Upper lobe of left lung (tissue), 6 donors: ENCODE measurements around the gene HHAT. TPM values are rescaled to one million over a fixed set of nuclear protein-coding genes. Genes with fewer than 3 reads are reported as not detected.

ENCODE experiments used
- ATAC-seq, 2 donors: fragments of 200-7000 bp; cut with Tn5 transposase; one replicate each; pipeline ENCODE4 v1.9.1; 2022; ENCODE audit warnings: mild to moderate bottlenecking in 2 of 2, moderate library complexity in 2 of 2; ENCODE audit not compliant: low FRiP score in 2 of 2
- DNase-seq, 2 donors: peaks; one replicate each; pipeline ENCODE4 v3.0.0-alpha.2; 2019 to 2020
- H3K27ac ChIP-seq, 4 donors: fragments of 200-600 bp; sonication (generic); one replicate each; pipeline ENCODE4 v1.5.1; 2016 to 2019
- H3K27me3 ChIP-seq, 4 donors: fragments of 200-600 bp; sonication (generic); one replicate each; pipeline ENCODE4 v1.5.1; 2017 to 2019
- H3K36me3 ChIP-seq, 4 donors: fragments of 200-600 bp; sonication (generic); one replicate each; pipeline ENCODE4 v1.5.1; 2016 to 2019
- H3K4me1 ChIP-seq, 4 donors: fragments of 200-600 bp; sonication (generic); one replicate each; pipeline ENCODE4 v1.5.1; 2018 to 2019
- H3K4me3 ChIP-seq, 4 donors: fragments of 200-600 bp; sonication (generic); one replicate each; pipeline ENCODE4 v1.5.1; 2017 to 2019; ENCODE audit warnings: mild to moderate bottlenecking in 2 of 4, moderate library complexity in 1 of 4
- H3K9me3 ChIP-seq, 4 donors: fragments of 200-600 bp; sonication (generic); one replicate each; pipeline ENCODE4 v1.5.1; 2018 to 2019
- CTCF ChIP-seq, 6 experiments: fragments of 450-650 bp in 4 of 6; fragments of 200-600 bp in 2 of 6; sonication (generic) in 2 of 6; IDR thresholded peaks; one replicate each; pipeline ENCODE4 v1.5.1; 2016 to 2019; ENCODE audit warnings: antibody characterized with exemption in 6 of 6
- EP300 ChIP-seq, 4 donors: sonication (generic); formaldehyde crosslinking; IDR thresholded peaks; one replicate each; pipeline ENCODE4 v1.5.1; 2017; ENCODE audit warnings: antibody characterized with exemption in 4 of 4, control low read depth in 2 of 4
- POLR2A ChIP-seq, 4 donors: fragments of 450-650 bp; IDR thresholded peaks; one replicate each; pipeline ENCODE4 v1.5.1; 2016 to 2017; ENCODE audit warnings: antibody characterized with exemption in 4 of 4, mild to moderate bottlenecking in 2 of 4
- POLR2AphosphoS5 ChIP-seq, 2 donors: sonication (generic); formaldehyde crosslinking; IDR thresholded peaks; one replicate each; pipeline ENCODE4 v1.5.1; 2017; ENCODE audit warnings: antibody characterized with exemption in 2 of 2
- WGBS, 2 donors: methylation state at CpG; one replicate each; pipeline ENCODE4 v1.1.5; 2017 to 2018; 5-methylcytosine and 5-hydroxymethylcytosine counted together
- total RNA-seq, 6 donors: library from RNA; depleted of rRNA in 4 of 6; stranded (reverse); fragments of >200 nt in 4 of 6; gene quantifications; one replicate each; pipeline versions ENCODE4 v1.1.0 to v1.2.1, GENCODE V29; 2016 to 2021
- donor health status: DM: no; HTN: no; CAD: no; lungs with moderate emphysema.
- donor health status: DM: no; HTN: yes; CAD: no; lungs with severe emphysema.

The HHAT gene
- total RNA-seq, 6 donors from 2014 or later, result 4.6 to 8.1 (median 5.7) TPM

GRCh38 chr1:210499956-210500355, 171.3 kb downstream of the HHAT start:
- no peaks in the 10 kb centered on the region for H3K9me3 ChIP-seq
- no peak for ATAC-seq
- no peak for DNase-seq
- no peak overlapping the region for H3K27ac ChIP-seq
- no peaks in the 10 kb centered on the region for H3K27me3 ChIP-seq
- TF ChIP-seq EP300 (IDR thresholded peaks at IDR 0.05), result no peak
- no peak for TF ChIP-seq POLR2A (IDR thresholded peaks at IDR 0.05)
- TF ChIP-seq POLR2AphosphoS5 (IDR thresholded peaks at IDR 0.05), result no peak
- TF ChIP-seq CTCF (IDR thresholded peaks at IDR 0.05), result no peak
- no peak overlapping the region for H3K4me3 ChIP-seq
- H3K4me1 ChIP-seq, result no peaks in the 10 kb centered on the region
- WGBS, 2 donors, result 76 to 81% methylated on average over 2 of the region's 2 CpGs
- no peaks in the 10 kb centered on the region for H3K36me3 ChIP-seq

DNA sequence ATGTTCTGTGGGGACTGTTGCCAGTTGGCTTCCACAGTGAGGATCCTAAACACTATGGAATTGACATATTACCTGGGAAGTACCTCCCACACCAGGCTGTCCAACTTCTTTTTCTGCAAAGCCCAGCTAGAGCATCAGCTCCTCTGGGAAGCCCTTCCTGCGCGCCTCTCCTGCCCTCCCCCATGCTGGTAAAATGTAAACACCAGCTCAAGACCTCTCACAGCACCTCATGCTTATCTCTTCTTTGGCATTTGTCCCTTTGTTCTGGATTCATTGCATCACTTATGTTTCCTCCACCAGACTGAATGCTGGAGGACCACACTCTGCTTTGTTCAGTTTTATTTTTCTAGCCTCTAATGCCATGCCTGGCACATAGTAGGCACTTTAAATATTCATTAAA, 172.1 kb downstream of the HHAT start:
- Histone ChIP-seq H3K4me3 (no peak overlapping the region), H3K27ac (no peak overlapping the region), H3K36me3 (no peaks in the 10 kb centered on the region), H3K27me3 (no peaks in the 10 kb centered on the region), H3K4me1 (no peaks in the 10 kb centered on the region), H3K9me3 (no peaks in the 10 kb centered on the region)
- no peak for DNase-seq
- WGBS, 2 donors, result 65 to 75% methylated on average over 2 of the region's 2 CpGs
- TF ChIP-seq EP300 (IDR thresholded peaks at IDR 0.05) (no peak), POLR2A (IDR thresholded peaks at IDR 0.05) (no peak), POLR2AphosphoS5 (IDR thresholded peaks at IDR 0.05) (no peak), CTCF (IDR thresholded peaks at IDR 0.05) (no peak)
- ATAC-seq, result no peak

DNA sequence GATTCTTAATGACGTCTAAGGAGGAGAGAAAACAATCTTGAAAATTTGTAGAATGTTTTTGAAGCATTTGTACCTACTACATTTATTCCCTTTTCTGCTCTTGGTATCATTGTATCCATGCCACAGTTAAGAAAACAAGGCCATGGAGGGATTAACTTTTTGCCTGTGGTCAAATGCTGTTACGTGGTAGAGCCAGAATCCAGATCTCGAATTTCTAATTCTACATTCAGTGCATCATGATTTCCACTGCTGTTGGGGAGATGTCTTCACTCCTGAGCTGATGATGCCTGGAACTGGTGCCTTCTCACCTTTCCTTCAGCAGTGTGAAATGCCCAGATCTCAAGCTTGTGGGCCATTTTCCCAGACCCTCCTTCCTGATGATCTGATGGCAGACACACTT, 175.6 kb downstream of the HHAT start:
- H3K4me3 ChIP-seq, result no peak overlapping the region
- H3K9me3 ChIP-seq, result no peaks in the 10 kb centered on the region
- no peak for ATAC-seq
- no peak overlapping the region for H3K27ac ChIP-seq
- H3K4me1 ChIP-seq, result no peaks in the 10 kb centered on the region
- WGBS, 2 donors, result 75 to 87% methylated on average over 3 of the region's 3 CpGs
- no peaks in the 10 kb centered on the region for H3K27me3 ChIP-seq
- no peak for DNase-seq
- H3K36me3 ChIP-seq, result no peaks in the 10 kb centered on the region
- TF ChIP-seq EP300 (IDR thresholded peaks at IDR 0.05) (no peak), POLR2AphosphoS5 (IDR thresholded peaks at IDR 0.05) (no peak), CTCF (IDR thresholded peaks at IDR 0.05) (no peak), POLR2A (IDR thresholded peaks at IDR 0.05) (no peak)

GRCh38 chr1:210505601-210506496, 177.1 kb downstream of the HHAT start:
- 70 to 87% methylated on average over 4 to 7 of the region's 7 CpGs for WGBS, 2 donors
- no peaks in the 10 kb centered on the region for H3K4me1 ChIP-seq
- H3K27me3 ChIP-seq, result no peaks in the 10 kb centered on the region
- no peak overlapping the region for H3K4me3 ChIP-seq
- H3K9me3 ChIP-seq, result no peaks in the 10 kb centered on the region
- DNase-seq (no peak), ATAC-seq (no peak)
- no peak overlapping the region for H3K27ac ChIP-seq
- H3K36me3 ChIP-seq, result no peaks in the 10 kb centered on the region
- TF ChIP-seq CTCF (IDR thresholded peaks at IDR 0.05) (no peak), EP300 (IDR thresholded peaks at IDR 0.05) (no peak), POLR2AphosphoS5 (IDR thresholded peaks at IDR 0.05) (no peak), POLR2A (IDR thresholded peaks at IDR 0.05) (no peak)

DNA sequence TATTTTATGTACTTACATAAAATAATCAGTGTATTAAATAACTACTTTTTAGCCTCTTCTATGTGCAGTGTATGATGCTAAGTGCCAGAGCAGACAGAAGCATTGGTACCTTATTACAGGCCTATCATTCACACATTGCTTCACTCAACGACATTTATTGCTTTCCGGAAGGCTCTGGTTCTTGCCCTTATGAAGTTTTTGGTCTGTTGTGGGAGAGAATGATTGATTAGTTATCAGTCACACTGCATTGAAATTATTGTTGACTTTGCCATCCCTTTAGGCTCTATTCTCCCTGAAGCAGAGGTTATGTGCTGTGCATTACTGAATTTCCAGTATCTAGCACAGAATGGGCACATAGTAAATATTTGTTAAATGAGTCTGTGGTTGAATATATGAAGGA, 178.0 kb downstream of the HHAT start:
- 86 to 90% methylated on average over 2 of the region's 2 CpGs for WGBS, 2 donors
- H3K27me3 ChIP-seq, result no peaks in the 10 kb centered on the region
- H3K9me3 ChIP-seq, result no peaks in the 10 kb centered on the region
- H3K27ac ChIP-seq, result no peak overlapping the region
- ATAC-seq (no peak), DNase-seq (no peak)
- H3K4me1 ChIP-seq, result no peaks in the 10 kb centered on the region
- H3K36me3 ChIP-seq, result no peaks in the 10 kb centered on the region
- no peak overlapping the region for H3K4me3 ChIP-seq
- no peak for TF ChIP-seq CTCF (IDR thresholded peaks at IDR 0.05)
- no peak for TF ChIP-seq POLR2AphosphoS5 (IDR thresholded peaks at IDR 0.05)
- TF ChIP-seq EP300 (IDR thresholded peaks at IDR 0.05), result no peak
- no peak for TF ChIP-seq POLR2A (IDR thresholded peaks at IDR 0.05)
